Femur (tissue), 1 donor: ENCODE data around the gene COL20A1.
"Not testable (repeated sequence)": the region's sequence is repeated elsewhere in the genome, so short reads cannot be mapped to it uniquely, and the experiment has no call there.

ENCODE experiments used
- DNase-seq: peaks from one replicate; pipeline ENCODE4 v3.0.0-alpha.2; 2017

Gene COL20A1

DNA sequence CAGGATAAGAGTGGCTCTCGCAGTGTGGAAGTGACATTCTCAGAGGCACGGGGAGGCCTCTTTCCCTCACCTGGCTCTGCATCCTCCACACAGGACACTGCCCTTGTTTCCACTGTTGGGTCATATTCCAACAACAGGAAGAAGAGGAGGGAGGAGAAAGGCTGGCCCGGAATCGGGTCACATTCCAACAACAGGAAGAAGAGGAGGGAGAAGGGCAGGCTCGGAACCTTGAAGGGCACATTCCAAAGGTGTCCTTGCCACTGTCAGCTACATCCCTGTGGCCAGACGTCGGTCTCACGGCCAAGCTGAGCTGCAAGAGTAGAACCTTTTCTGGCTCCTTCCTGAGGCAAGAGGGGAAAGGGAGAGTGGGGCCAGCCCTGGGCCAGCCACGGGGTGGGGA is 42.7 kb downstream of the COL20A1 start:
- DNase-seq = no peak

DNA sequence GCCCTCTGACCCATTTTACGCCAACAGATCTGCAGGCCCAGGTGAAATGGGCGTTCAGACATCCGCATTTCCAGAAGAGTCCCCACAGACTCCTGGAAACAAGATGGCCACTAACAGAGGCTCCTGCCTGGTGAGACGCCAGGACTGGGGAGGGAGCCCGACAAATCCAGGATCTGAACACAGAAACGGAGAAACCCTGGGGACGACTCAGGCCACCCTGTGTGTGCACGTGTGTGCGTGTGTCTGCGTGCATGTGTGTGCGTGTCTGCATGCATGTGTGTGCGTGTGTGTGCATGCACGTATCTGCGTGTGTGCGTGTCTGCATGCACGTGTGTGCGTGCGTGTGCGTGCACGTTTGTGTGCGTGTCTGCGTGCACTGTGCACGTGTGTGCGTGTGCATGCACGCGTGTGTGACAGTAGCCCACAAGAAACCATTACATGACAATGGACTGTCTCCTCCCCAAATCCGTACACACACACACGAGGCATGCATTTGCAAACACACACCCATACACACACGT is 43.3 kb downstream of the COL20A1 start:
- no peak for DNase-seq

DNA sequence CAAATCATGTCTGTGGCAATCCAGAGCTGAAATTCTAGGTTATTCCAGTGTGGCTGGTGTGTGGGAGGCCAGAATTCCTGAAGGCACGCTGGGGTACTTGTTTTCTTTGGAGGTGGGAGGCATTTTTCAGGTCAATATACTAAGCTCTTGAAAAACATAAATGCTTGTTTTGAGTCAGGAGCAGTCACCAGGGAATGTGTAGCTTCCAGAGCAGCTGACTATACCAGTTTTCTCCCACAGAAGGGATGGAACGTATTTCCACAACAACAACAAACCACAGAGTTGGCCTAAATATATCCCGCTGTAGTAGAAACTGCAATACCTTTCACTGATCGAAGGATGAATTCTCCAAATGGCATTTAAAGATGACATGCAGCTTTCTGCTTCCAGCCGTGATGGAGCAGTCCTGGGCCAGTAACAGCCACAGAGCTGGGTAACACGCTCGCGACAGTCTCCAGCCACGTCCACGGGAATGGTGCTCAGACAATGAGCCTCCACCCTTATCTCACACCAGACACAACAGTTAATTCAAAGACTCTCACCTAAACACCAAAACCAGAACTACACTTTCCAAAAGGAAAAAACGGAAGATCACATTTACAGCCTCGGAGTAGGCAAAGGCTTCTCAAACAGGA is 44.9 kb downstream of the COL20A1 start:
- DNase-seq = no peak

DNA sequence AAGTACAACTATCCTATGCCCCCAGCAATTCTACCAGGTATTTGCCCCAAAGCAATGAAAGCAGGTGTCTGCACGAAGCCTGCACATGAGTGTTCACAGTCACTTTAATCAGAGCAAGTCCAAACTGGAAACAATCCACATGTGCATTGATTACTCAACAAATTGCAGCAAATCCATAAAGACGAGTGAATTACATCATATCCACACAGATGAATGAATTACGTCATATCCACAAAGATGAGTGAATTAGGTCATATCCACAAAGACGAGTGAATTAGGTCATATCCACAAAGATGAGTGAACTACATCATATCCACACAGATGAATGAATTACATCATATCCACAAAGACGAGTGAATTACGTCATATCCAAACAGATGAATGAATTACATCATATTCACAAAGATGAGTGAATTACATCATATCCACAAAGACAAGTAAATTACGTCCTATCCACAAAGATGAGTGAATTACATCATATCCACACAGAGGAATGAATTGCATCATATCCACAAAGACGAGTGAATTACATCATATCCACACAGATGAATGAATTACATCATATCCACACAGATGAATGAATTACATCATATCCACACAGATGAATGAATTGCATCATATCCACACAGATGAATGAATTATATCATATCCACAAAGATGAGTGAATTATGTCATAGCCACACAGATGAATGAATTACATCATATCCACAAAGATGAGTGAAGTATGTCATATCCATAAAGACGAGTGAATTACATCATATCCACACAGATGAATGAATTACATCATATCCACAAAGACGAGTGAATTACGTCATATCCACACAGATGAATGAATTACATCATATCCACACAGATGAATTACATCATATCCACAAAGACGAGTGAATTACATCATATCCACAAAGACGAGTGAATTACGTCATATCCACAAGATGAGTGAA is 46.4 kb downstream of the COL20A1 start:
- not testable (repeated sequence) for DNase-seq

DNA sequence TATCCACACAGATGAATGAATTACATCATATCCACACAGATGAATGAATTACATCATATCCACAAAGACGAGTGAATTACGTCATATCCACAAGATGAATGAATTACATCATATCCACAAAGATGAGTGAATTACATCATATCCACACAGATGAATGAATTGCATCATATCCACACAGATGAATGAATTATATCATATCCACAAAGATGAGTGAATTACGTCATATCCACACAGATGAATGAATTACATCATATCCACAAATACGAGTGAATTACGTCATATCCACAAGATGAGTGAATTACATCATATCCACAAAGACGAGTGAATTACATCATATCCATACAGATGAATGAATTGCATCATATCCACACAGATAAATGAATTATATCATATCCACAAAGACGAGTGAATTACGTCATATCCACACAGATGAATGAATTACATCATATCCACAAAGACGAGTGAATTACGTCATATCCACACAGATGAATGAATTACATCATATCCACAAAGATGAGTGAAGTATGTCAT is 47.2 kb downstream of the COL20A1 start:
- not testable (repeated sequence) for DNase-seq

DNA sequence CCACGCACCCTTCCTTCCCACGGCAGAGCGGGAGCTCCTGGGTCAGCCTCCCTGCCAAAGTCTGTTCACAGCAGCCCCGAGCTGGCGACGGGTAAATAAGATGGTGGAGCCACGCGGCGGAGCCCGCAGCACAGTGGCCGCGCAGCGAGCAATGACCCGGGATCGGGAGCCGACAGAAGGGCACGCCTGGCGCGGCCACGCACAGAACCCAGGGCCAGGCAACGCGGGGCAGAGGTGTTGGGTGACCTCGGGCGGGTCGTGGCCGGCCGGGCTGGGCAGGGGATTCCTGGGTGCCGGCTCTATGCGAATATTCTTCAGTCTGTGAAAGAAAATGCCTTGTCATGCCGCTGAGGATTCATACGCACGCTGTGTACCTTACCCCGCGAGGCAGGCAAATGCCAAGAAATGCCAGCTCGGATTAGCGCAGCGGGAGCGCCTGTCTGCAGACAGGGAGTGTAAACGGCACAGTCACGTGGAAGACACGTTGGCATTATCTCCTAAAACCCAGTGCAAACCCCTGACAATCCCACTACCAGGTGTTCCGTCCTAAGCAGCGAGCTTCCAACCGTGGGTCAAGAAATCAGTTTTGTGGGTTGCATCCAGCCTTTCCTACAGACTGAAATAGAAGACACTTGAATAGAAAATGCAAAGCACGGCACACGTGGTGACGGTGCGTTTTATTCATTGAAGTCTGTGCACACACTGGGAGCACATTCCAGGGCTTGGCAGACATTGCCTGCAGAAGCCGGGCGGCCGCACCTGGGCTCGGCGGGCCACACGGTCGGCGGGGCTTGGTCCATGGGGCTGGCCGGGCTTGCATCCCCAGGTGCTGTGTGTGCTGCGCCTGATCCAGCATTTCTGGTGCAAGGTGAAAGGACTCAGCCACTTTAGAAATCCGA is 49.8 kb downstream of the COL20A1 start:
- DNase-seq = no peak

DNA sequence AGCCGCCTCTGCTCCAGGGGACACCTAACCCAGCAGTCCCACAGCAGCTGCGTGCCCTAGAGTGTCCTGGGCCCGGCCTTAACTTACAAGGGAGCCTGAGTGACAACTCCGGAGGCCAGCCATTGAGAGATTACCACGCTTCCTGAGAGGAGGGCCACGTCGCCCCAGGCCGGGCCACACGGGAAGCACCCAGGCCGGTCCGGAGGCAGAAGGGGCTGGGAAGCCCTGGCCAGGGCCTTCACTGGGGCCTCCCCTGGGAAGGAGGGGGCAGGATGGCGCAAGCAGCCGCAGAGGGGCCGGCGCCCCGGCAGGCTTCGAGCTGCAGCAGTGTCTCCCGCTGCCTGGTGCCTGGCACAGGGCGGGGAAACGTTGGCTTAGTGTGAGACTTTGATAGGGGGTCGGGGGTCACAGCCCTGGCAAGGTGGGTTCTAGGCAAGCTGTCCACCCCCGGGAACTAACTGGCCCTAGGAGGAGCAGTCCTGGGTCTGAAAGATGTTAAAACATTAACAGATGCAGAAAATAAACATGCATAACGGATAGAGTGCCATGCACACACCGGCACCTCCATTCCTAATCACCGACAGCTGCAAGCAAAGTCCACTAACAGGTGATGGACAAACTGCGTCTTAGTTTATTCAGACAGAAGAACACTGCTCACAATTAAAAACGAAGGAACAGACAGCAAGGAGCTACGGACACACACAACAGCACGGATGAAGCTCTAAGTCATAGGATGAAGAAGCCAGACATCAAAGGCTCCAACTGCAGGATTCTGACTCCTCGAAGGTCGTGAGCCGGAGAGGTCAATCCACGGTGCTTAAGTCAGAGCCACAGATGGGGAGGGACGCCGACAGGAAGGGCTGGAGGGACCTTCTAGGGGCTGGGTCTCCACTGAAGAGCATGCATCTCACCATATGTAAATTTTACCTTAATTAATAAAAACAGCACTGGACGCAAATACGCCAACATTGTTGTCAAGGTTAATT is 50.8 kb downstream of the COL20A1 start:
- DNase-seq = no peak

DNA sequence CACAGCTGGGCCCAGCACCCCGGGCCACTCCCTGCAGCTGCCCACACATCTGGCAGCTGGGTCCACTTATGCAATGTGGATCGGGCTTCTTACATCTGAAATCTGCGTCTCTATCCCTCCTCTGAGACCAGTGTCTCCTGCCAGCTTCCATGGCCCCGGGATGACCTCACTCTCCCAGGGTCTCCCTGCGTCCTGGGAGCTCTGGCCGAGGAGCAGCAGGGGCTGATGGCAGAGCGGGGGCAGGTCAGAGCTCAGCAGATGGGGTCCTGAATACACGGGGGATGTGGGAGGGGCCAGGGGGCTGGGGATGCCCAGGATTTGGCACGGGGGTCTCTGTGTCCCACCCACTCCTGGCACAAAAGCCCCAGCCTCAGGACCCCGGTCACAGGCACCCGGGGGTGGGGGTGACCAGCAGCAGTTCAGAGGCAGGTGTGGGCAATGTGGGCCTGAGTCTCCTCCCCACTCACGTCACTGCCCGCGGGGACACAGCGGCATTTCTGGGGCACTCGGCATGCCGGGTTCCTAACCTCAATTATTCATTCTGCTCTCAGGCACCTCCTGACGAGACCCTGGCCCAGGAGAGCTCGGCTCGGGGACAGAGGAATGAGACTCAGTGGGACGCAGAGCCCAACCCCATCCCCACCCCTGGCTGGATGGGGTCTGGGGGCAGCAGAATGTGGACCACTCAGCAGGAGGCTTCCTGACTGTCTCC is 51.8 kb downstream of the COL20A1 start:
- DNase-seq = peak; percentile 66

DNA sequence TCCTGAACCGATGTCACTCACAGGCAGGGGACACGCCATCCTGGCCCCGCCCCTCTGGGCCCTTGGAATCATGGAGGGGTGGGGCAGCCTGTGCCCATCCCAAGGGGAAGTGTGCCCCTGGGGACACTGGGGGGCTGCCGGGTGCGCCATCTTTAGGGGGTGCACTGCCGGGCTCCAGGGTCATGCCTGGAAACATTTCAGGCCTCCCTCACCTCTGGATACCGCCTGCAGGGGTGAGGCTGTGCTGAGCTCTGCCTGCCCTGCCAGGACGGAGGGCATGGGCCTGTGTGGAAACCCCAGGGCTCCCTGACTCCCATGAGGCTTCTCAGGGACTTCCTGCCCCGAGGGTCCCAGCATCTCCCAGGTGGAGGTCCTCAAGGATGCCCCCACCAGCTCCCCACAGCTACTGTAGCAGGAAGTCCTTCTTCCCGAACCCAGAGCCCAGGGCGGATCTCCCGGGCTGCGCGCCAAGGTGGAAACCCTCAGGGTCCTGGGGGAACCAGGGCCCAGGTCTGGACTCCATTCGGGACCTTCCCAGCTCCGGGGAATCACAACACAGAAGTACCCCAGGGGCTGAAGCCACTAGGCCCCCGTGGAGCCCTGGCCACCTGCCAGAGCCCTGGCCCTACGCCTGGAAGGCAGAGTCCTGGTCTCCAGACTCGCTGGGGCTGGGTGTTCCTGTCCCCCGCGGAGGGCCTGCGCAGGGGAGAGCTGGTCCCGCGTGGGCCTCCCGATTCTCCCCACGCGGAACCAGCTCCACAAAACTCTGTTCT is 52.5 kb downstream of the COL20A1 start:
- no peak for DNase-seq

DNA sequence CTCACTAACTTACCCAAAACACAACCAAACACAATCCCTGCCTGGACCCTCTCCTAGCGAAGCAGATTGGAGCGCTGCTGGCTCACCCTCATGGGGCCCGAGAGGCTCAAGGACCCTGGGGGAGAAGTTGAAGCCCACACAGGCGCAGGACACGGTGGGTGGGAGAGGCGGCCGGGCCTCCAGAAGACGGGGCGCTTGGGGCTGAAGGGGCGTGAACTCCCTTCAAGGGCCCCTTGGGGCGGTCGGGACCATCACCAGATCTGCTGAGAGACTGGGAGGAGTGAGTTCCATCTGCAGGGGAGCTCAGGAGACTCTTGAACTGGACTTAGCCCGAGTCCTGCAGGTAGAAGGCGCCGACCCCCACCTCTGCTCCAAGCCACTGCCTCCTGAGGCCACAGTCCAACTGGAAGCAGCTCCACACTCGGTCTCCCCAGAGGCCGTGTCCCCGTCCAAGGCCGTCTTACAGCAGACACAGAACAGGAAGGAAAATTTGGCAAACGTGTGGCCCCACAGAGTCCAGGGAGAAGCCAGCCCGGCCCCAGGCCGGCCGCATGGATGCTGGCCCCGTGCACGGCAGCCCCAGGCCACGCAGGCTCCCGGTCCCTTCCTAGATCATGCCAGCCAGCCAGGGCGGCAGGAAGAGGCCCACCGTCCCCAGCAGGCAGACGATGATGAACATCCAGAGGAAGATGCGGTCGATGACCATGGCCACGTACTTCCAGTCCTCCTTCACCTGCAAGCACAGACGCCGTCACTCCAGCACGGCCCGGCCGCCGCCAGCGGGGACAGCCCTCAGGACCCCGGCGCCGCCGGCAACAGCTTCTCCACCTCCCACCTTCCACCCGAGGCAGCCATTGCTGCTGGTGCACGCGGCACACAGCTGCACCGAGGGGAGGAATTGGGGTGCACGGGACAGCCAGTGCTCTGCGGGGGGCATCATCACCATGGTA is 53.4 kb downstream of the COL20A1 start:
- DNase-seq = no peak

DNA sequence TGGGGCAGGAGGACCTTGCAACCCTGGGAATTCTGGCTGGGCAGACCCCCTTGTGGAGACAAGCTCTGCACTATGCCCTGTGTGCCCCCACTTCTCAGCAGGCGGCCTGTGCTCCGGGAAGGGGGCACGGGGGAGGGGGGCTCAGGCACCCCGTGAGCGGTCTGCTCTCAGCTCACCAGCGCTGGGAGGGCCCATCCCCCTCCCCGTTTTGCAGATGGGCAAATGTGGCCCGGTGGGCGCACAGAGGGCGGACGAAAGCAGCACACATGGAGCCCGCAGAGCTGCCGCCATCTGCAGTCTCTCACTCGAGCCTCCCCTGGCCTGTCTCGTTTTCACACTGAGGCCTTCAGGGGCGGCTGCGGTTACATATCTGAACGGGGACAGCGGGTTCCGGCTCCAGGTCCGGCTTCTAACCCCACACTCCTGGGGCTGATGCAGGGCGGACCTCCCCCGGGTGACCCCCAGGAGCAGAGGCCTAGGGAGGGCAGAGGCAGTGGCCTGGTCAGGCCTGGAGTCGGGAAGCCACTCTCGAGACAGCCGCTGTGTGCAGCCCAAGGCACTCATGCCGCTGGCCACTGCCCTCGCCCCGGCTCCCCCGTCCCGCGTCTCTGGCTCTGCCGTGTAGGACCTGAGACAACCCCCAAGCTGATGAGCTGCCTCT is 54.2 kb downstream of the COL20A1 start:
- DNase-seq = no peak

DNA sequence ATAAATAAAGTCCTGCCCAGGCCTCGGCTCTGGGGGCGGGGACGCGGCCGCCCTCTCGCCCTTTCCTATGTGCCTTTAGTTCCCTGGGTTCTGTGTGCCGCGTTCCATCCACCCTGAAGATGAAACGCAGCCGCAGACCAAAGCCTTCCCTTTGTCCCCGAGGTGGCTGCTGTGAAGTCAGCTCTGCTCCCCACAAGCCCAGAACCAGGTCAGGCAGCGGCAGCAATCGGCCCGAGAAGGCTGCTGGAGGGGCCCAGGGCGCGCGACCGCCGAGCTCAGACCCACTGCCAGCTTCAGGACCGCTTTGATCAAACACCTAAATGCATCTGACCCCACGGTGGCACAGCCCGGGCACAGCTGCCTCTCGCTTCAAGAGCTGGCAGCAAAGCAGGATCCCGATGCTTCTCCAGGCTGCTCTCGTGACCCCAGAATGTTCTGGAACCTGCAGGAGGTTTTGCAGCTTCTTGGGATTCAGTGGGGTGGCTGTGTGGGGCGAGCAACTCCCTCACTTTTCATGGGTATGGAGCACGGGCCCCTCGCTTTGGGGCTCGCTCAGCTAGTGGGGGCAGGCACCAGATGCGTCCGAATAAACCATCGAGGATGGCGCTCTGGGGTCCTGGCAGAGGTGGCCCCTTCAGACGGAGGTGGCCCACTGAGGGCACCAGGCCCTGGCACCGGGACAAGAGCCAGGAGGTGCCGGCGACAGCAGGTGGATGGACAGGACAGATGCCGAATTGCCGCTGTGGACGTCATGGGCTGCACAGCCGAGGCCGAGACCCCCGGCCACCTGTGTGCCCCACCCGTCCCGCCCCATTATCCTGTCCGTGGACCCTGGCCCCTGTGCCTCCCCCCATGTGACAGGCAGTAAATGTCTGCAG is 55.2 kb downstream of the COL20A1 start:
- no peak for DNase-seq

DNA sequence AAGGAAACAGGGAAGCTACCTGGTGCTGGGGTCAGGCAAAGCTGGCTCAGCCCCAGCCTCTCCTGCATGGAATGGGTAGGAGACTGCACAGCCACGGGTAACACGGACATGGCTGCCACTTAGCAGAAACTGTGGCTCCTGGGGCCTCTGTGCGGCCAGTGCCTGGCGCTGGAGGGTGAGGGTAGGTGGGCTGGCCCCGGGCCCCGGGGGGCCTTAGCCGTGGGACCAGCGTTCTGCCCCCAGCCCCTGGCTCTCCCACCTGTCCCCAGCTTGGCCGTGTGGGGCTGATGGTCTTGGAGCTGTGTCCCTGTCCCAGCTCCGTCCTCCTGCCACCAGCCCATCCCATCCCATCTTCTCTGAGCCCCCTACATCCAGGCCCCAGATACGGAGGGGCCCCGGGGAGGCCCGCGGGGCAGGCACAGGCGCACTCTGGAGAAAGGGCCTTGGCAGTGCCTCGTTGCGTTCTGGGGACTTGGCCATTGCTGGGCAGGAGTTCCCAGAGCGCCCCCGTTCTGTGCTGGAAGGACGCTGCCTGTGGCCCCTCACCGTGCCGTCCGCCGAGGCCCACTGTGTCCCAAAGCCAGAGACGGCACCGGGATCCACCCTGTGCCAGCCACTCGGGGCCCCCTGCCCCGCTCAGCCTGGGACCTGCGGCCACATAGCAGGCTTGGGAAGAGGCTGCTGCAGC is 56.0 kb downstream of the COL20A1 start:
- DNase-seq = no peak

DNA sequence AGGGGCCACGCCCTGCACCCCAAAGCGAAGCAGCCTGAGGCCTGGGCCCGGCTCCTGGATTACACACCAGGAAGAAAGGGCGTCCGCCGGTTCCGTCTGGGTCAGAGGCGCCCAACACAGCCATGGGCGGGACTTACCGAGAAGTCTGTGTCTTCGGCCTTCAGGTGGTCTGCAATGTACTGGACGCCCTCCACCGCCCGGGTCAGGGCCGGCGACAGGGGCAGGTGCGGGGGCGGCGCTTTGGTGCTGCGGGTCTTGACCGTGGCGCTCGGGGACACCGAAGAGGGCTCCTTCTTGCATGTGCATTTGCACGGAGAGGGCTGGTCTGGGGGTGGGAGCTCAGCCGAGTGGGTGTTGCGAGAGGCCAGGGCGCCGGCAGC is 56.5 kb downstream of the COL20A1 start:
- DNase-seq = no peak

DNA sequence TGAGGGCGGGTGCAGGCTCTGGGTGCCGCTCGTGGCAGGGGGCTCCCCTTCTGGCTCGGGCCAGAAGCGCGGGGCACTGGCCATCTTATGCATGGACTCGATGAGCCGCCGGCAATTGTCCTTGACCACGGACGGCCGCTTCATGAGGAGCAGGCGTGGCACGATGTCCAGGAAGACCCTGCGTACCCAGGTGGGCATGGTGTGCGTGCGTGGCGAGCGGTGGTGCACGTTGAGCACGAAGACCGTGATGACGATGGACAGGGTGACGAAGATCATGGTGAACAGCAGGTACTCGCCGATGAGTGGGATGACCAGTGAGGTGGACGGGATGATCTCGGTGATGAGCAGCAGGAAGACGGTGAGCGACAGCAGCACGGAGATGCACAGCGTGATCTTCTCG is 57.2 kb downstream of the COL20A1 start:
- DNase-seq = no peak

DNA sequence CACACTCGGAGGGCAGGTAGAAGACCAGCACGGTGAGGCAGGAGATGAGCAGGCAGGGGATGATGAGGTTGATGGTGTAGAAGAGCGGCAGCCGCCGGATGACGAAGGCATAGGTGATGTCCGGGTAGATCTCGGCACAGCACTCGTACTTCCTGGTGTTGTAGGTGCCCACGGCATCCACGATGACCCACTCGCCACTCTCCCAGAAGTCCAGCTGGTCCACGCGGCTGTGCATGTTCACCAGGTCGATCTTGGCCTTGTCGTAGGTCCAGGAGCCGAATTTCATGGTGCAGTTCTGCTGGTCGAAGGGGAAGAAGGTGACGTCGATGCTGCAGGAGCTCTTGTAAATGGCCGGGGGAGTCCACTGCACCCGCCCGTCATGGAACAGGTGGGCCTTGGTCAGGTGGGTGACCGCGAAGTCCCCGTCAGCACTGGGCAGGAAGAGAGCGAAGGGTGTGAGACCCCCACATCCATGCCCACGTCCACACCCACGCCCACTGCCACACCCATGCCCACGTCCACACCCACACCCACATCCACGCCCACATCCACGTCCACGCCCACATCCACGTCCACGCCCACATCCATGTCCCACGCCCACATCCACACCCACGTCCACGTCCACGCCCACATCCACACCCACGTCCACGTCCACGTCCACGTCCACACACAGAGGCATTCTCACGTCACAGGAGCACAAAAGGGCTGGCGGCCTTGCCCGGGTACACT is 57.8 kb downstream of the COL20A1 start:
- DNase-seq = no peak
